Globus pallidus (tissue), 1 donor: ENCODE data around the gene PLXNB3.

Experiments
- DNase-seq: peaks from one replicate; pipeline ENCODE4 v3.0.0-alpha.2; 2015; ENCODE audit warnings: low spot score

Gene PLXNB3

DNA sequence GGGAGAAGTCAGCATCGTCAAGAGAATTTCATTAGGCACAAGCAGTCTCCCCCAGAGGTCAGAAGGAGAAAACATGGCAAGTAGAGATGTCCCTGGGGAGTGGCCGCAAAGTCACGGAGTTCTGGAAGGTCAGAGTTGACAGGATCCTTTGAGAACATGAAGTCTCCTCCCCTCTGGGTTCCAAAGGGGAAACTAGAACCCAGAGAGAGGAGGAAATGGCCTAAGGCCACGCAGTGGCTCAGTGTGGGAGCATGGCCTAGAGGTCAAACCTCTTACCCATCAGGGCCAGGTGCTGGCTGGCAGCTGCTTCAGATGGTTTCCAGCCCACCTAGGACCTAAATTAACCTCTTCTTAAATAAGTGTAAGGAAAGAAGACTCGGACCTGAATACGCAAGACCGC, 29.2 kb downstream of the PLXNB3 start:
- no peak for DNase-seq

DNA sequence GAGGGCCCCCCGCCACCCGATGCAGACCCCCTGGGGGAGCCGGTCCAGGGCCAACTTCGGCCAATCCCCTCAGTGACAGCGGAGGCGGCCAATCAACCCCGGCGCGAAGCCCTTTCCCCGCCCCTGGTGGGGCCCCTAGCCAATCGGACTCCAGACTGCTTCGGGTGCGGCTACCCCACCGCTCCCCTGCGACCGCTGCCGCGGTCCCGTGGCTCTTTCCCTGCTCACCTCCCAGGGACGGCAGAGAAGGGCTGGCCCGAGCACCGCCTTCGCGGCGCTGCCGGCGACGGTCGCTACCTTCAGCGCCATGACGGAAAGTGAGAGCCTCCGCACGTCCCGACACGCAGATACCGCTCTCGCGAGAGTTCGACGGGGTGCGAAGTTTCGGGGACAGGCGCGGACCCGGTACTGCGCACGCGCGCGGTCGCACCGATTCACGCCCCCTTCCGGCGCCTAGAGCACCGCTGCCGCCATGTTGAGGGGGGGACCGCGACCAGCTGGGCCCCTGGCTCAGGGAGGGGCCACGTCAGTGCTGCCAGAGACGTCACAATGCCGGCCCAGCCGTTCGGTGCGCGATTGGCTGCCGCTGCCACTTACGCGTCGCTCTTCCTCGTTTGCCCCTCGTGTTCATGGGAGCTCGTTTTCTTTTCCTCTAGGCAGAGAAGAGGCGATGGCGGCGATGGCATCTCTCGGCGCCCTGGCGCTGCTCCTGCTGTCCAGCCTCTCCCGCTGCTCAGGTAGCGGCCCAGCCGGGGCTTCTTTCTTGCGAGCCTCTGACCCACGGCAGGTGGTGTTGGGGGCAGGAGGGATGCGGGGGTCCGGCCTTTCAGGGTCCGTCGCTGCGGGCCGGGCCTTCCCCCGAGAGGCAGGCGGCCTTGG, 30.2 kb downstream of the PLXNB3 start, which contains the start of the genes IDH3G and SSR4:
TSS of gene IDH3G (minus strand) at position 358 of the 879 bp plus-strand sequence. CDS start at position 309, 49 bp downstream.
TSS of gene SSR4 (plus strand) at position 651 of the 879 bp plus-strand sequence. CDS start at position 671, 20 bp downstream.
- peak; percentile 93 for DNase-seq

DNA sequence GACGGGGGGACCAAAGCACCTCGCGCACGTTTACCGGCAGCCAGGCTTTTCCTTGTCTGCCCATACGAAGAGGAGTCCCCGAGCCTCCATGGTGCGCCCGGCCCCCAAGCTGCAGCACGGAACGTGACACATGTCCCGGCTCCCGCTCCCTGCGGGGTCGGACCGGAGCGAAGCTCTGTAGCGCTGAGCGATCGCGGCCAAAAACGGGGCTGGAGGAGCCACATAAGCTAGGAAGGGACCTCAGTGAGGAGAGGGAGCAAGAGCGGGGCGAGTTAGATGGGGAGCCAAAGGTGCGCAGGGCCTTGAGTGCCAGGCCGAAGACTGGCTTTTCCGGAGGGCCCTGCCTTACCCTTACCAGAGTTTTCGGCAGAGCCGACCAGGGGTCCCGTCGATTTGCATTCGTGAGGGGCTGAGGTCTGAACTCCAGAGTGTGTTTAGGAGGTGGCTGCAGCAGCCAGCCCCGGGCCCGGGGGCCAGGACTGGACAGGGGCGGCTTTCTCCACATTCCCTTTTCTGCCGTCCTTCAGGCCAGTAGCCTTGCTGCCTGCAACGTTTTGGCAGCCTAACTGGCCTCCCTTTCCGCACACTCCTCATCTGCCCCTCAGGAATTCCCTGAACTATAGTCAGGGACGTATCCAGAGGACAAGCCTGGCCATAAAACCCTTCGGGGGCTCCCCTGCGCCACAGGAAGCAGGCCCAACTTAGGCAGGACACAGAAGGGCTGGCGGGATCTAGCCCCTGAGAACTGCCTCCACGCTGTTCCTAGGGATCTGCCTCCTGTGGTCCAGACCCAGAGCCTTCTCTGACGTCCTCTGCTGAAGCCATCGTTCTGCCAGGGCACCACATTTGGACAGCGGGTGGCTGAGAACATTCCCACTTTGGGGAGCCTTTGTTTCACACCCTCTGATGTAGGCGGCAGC, 31.1 kb downstream of the PLXNB3 start:
- no peak for DNase-seq

DNA sequence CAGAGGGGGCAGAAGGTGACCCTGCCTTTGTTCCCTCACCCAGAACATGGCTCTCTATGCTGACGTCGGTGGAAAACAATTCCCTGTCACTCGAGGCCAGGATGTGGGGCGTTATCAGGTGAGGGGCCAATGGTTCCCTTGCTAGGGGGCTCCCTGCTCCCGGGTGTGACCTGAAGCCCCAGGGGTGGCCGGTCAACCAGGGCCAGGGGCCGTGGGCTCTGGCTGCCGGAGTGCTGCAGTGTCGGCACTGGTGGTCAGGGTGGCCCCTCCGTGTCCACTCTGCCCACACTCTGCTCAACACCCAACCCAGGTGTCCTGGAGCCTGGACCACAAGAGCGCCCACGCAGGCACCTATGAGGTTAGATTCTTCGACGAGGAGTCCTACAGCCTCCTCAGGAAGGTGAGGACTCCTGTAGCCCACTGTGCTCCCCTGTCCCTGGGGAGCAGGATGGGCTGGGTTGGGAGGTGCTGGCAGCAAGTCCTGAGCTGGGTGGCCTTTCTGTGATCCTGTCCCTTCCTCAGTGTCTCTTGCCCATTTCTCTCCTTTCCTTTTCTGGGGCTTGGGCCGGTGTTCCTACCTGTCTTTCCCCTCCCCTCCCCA, 33.5 kb downstream of the PLXNB3 start:
- DNase-seq: no peak

DNA sequence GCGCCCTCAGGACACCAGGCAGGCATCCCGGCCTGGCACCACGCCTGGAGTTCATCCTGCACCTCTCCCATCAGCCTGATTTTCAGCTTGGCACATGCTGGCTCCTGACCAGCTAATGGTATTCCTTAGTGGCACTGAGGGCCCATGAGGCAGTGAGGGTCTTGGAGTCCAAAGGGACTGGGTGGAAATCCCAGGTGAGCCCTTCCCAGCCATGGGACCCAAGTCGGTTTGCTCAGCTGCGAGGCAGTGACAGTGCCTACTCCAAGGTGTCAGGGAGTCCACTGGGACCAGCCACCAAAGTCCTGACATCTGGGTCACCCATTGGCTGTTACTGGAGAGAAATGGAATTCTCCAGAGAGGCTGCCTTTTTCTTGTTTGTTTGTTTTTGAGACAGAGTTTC, 35.3 kb downstream of the PLXNB3 start:
- no peak for DNase-seq

DNA sequence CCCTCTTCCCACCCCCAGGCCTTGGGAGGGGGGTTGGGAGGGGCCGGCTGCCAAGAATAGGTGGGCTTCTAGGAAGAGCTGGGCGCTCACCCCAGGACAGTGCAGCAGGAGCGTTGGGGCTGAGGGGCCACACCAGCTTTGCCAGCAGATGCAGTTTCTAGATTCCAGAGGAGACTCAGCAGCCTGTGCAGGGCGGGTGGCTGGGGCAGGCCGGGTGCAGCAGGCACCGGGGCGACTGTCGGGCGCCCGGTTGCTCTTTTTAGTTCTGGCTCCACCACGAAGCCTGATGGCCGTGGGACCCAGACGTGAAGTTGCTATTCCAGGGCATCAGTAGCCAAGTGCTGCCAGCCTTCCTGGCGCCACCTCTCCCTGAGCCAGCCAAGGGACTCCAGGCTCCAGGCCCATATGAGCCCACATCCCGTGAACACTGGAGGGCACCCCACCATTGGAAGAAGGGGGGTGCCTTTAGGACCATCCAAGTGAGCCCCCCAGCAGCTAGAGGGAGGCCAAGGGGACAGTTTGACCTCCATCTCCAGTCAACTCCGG, 36.2 kb downstream of the PLXNB3 start:
- no peak for DNase-seq

DNA sequence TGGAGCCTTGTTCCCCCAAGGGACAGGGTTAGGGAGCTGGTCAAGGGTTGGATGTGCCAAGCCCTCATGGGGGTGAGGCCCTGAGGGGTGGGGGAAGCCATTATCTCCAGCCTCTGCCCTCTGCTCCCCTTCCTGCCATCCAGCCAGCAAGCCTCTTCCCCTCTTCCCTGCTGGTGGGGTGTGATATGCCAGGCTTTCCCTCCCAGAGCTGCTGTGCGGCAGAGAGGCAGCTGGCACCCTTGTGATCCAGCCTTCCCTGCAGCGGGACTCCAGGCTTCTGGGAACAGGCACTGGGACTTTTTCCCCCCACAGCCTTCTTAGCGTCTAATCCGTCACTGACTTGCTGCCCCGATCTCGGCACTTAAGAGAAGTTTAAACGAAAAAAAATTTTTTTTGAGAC, 36.7 kb downstream of the PLXNB3 start:
- DNase-seq: no peak

DNA sequence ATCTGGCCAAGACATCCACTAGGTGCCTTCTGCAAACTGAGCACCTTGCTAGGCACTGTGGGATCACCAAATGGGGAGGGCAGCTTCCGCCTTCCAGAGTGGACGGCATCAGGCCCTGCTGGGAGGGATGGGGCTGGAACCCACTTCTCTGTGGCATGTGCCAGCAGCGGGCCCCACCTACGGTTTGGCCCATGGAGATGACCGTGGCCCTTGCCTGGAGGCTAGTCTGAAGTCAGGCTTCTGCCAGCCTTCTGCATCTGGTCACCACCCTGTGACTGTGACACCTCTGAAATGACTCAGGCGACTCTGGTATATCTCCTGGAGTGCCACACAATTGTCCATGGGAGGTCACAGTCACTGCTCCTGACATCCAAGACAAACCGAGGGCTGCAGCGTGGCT, 37.6 kb downstream of the PLXNB3 start:
- DNase-seq: no peak

DNA sequence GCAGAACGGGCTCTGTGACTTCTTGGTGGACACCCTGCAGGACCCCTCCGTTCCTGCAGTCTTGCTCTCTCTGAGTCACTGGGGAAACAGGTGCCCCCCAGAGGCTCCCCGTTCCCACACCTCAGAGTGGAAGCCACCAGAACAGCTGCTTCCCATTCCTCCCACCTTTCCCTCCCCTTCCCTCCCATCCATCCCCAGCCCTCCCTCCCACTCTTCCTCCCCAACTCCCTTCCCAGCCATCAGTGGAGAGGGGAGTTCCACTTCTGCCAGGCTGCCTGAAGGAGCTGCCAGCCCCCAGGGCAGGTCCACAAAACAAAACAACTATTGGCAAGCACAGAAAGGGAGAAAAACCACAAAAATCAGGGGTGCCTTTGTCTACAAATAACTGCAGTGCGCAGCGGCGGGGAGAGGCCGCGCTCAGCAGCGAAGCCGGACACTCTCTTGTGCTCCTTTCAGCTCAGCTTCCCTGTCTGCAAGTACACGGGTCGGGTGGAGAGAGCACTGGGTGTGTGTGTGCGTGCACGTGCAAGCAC, 38.5 kb downstream of the PLXNB3 start:
- no peak for DNase-seq

DNA sequence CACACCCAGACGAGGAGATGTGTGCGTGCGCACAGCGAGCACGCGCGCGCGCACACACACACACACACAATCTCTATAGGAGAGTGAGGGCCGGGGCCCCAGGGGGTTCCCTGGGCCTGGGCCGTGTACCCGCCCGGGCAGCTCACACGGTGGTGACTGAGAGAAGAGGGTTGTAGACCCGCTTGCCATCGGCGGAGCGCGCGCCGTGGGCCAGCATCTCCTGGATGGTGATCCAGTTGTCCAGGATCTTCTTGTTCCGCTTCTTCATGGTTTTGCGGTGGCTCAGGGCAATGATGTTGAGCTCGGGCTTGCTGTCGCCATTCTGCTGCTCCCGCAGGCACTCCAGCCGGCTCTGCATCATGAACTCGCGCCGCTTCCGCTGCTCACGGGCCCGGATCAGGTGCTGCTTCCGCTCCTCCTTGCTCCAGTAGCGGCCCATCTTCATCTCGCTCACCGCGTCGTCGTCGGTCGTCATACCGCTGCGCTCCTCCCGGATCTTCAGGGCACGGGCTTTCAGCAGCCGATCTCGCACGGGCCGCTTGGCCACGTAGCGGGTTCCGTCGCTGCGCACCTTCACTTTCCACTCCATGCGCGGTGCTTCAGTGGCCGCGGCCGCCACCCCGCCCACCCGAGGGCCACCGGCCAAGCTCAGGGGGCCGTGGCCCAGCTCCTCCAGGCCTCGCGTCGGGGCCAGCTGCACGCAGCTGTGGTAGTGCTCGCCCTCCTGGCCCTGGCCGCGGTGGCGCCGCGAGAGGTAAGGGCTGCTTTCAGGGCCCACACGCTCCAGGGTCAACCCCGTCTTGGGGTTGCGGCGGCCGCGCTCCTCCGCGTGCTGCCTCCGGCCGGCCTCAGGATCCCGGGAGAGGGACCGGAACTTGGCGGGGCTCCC, 39.4 kb downstream of the PLXNB3 start:
- no peak for DNase-seq

DNA sequence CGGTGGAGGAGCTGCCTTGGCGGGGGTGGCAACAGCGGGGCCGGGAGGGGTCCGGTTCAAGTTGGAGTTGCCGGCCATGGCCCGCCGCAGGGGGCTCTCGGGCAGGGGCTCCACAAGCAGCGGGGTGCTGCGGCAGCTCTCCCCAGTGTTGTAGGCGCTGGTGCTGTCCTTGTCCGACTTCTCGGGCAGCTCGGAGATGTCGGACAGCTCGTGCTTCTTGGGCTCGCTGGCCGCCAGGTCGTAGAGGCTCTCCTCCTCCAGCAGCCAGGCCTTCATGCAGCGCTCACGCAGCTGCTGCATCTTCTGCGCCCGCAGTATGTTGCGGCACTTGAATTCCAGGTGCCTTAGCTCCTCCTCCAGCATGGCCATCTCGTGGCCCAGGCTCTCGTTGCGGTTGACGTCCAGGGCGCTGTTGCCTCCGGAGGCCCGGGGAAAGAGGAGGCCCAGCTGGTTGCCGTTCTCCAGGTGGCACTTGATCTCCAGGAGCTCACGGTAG, 40.1 kb downstream of the PLXNB3 start:
- no peak for DNase-seq

DNA sequence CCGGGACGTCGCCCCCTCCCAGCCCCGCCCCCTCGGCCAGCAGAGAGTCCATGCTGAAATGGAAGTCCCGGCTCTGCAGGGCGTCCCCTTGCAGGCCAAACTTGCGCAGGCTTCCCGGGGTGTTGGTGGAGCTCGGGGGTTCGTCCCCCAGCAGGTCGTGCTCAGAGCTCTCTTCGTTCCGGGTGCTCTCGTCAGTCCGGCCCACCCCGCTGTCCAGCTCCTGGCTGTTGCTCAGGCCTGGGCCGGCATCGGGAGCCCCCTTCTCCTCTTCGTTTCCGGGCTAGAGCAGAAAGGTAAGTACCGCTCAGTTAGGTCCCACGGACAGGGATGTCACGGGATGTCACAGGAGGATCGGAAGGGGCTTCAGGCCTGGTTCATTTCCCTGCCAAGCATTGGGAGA, 40.6 kb downstream of the PLXNB3 start:
- DNase-seq: no peak

DNA sequence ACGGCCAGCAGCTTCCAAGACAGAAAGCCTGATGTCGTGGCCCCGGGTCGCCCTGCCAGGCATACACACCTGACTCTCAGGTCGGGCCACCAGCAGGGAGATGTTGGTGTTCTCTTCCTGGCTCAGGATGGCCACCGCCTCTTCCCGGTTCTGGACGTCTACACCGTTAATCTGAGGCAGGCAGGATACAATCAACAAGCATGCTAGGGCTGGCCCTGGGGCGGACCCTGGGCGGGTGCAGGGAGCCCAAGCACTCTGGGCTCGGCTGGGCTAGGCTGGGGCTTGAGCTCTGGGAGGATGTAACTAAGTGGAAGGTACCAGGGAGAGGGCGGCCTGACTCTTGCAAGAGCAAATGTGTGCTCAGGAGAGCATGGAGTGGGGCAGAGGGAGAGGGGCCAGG, 41.4 kb downstream of the PLXNB3 start:
- no peak for DNase-seq

DNA sequence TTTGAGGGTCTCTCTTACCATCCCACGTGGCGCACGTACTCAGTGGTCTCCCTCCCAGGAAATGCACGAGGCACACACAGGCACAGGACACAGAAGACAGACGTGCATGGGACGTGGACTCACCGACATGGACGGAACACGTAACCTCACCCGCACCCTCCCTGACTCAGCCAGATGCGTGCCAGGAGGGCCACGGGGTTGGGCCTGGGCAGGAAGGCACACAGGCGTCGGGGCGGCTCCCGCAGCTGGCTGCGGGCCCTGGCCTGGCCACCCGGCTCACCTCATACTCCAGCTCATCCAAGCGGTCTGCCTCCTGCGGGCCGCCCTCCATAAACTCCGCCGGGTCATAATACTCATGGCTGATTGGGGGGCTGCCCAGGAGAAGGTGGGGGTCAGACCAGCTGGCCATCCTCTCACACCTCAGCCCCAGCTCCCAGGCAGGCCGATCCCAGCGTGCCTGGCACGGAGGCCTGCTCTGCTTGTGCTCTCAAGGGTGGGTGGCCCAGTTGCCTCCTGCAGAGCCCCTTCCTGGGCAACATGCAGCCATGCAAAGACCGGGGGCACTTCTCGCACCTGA, 43.0 kb downstream of the PLXNB3 start:
- DNase-seq: no peak

DNA sequence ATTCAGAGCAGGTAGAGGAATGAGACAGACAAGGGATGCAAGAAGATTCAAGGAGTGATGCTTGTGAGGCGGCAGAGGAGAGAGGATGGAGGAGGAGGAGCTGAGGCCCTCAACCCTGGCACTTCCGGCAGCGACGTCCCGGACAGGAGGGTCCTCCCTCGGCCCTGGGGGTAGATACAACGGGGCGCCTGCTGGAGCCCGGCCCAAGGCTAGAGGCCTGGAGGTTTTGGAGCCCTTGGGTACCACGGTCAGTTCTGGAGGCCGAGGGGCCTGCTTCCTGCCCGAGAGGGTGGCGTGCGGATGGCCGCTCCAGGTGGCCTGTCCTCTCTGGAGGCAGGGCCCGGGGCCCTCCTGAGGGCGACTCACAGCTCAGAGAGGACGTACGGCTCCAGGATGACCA, 43.9 kb downstream of the PLXNB3 start:
- DNase-seq: no peak

DNA sequence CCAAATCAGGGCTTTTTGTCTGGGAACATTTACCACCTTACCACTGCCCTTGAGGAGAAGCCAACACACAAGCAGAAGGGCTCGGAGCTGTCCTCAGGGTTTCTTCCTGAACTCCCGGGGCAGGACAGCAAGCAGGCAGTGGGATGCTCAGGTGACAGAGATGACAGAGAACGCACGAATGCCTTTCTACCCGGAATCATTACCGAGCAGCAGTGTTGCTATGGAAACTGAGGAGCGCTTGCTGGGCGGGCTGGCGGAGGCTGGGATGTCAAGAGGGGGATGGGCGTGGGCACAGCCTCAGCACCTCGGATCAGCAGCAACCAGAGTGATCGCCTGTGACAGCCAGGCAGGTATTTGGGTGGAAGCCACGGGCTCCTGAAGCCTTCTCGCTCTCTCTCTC, 48.2 kb downstream of the PLXNB3 start:
- no peak for DNase-seq

DNA sequence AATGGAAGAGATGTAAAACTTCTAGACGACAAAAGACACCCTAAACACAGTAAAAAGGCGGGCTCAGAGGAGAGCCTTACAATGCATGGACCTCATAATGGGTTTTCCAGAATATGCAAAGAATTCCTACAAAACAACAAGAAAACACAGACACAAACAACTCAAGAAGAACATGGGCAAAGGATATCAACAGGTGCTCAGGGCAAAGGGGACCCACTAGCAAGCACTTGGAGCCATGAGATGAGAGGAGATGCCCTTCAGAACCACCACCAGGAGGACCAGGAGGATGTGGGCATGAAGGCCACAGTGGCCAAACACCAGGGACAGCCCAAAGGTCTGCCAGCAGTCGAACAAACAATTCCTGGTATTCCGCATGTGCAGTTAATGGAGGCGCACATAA, 49.1 kb downstream of the PLXNB3 start:
- no peak for DNase-seq

DNA sequence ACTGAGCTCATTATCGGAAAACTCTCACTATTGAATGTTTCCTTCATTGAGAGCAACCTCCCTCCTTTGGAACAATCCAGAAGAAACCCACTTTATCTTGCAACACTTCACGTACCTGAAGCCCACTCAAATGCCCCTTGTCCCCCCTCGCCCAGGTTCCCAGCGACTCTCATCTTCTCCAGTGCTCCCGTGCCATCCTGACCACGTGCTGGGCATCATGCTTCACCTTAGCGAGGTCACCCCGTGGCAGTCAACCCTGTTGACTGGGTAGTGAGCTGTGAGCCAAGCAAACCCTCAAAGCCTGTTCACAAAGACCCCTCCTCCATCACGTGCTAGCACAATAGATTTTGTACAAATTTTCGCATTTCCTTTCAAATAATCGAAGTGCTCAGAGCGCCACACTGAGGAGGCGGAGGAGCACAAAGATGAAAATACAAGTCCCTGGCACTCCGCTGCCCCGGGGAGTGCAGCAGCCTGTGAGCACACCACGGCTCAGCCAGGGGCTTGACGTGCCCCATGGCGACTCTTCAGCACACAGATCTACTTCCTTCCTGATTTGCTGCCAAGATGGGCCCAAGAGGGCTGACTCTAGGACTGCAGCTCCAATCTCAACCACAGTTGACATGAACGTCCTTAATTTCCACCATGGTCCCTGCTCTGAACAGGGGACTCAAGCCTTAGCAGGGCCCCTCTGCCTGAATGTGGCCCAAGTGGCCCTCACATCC, 50.7 kb downstream of the PLXNB3 start:
- no peak for DNase-seq
